Measurements from ENCODE around the gene RNGTT. TPM values are rescaled to one million over a fixed set of nuclear protein-coding genes. Genes with fewer than 3 reads are reported as not detected.

The RNGTT gene
- total and polyA plus RNA-seq, 12 donors: 3.1 to 10.9 (median 8.6) TPM

GRCh38 chr6:88997327-88997726 lies 33.9 kb upstream of the RNGTT start:
- WGBS, 2 donors: 87 to 89% methylated on average over 4 of the region's 4 CpGs
- ATAC-seq (no peak), DNase-seq (no peak)
- H3K27me3 ChIP-seq: no peaks in the 10 kb centered on the region
- H3K4me3 ChIP-seq: no peak overlapping the region
- H3K27ac ChIP-seq: no peak overlapping the region
- intact Hi-C loops (cut with DNase I): loop anchor here in 1 of 10 donors (5.0 kb wide), 1 partner anchor 245 kb away; no protein-coding TSS in a partner anchor
- H3K4me1 ChIP-seq: peaks cover 0 to 14% (median 0%) of the 10 kb centered on the region in 9 donors
- no peak for TF ChIP-seq CTCF (IDR thresholded peaks at IDR 0.05)
- H3K36me3 ChIP-seq: no peaks in the 10 kb centered on the region
- H3K9me3 ChIP-seq: no peaks in the 10 kb centered on the region

- H3K4me3 ChIP-seq: no peak overlapping the region
- no peaks in the 10 kb centered on the region for H3K27me3 ChIP-seq
- intact Hi-C loops (cut with DNase I): loop anchor here in 1 of 10 donors (5.0 kb wide), 1 partner anchor 34 kb away; no protein-coding TSS in a partner anchor
- no peaks in the 10 kb centered on the region for H3K9me3 ChIP-seq
- DNase-seq (no peak), ATAC-seq (no peak)
- H3K36me3 ChIP-seq: no peaks in the 10 kb centered on the region
- no peak for TF ChIP-seq CTCF (IDR thresholded peaks at IDR 0.05)
- H3K27ac ChIP-seq: no peak overlapping the region
- H3K4me1 ChIP-seq: peaks cover 0 to 14% (median 0%) of the 10 kb centered on the region in 9 donors
- 89 to 96% methylated on average over 1 of the region's 1 CpG for WGBS, 2 donors
Observed at GRCh38 chr6:88992741-88993552, 29.5 kb upstream of the RNGTT start.

GRCh38 chr6:88989215-88989614 lies 25.8 kb upstream of the RNGTT start:
- no peak overlapping the region for H3K27ac ChIP-seq
- ATAC-seq: no peak
- TF ChIP-seq CTCF (IDR thresholded peaks at IDR 0.05): no peak
- no peaks in the 10 kb centered on the region for H3K27me3 ChIP-seq
- WGBS, 2 donors: 58 to 66% methylated on average over 1 of the region's 1 CpG
- DNase-seq: no peak
- H3K4me3 ChIP-seq: no peak overlapping the region
- intact Hi-C loops (cut with DNase I): loop anchor here in 7 of 10 donors (5.0 to 10.0 kb wide), 8 partner anchors 46 to 376 kb away; partner anchors contain the start of genes PNRC1 (in 1 of the 7), SRSF12 (in 1 of the 7) and UBE2J1 (in 1 of the 7)
- H3K36me3 ChIP-seq: no peaks in the 10 kb centered on the region
- H3K4me1 ChIP-seq: peaks cover 0 to 10% (median 0%) of the 10 kb centered on the region in 9 donors
- H3K9me3 ChIP-seq: no peaks in the 10 kb centered on the region

- DNase-seq: no peak
- Histone ChIP-seq H3K27me3 (no peaks in the 10 kb centered on the region), H3K4me3 (no peak overlapping the region), H3K36me3 (no peaks in the 10 kb centered on the region), H3K4me1 (peaks cover 0 to 12% (median 4%) of the 10 kb centered on the region in 9 donors), H3K9me3 (no peaks in the 10 kb centered on the region), H3K27ac (no peak overlapping the region)
- 62 to 63% methylated on average over 2 of the region's 2 CpGs for WGBS, 2 donors
- intact Hi-C loops (cut with DNase I): loop anchor here in 7 of 10 donors (5.0 to 10.0 kb wide), 8 partner anchors 47 to 377 kb away; partner anchors contain the start of genes PNRC1 (in 1 of the 7), SRSF12 (in 1 of the 7) and UBE2J1 (in 1 of the 7)
- no peak for TF ChIP-seq CTCF (IDR thresholded peaks at IDR 0.05)
- no peak for ATAC-seq
Observed at GRCh38 chr6:88987922-88988321, 24.5 kb upstream of the RNGTT start.

All from heart right ventricle (tissue), 16 donors.